OCI-LY1 (cell line): ENCODE results near the gene TTC3.

Experiments
- H2AFZ ChIP-seq: fragments of 200-600 bp; sonication (generic), shearing (Covaris generic); 2 replicates; pipeline ENCODE4 v1.6.0; 2014; ENCODE audit warnings: antibody characterized with exemption, mild to moderate bottlenecking, low read length
- H3F3A ChIP-seq: fragments of 200-600 bp; sonication (generic), shearing (Covaris generic); 2 replicates; pipeline ENCODE4 v1.6.0; 2014; ENCODE audit warnings: mild to moderate bottlenecking, antibody characterized with exemption, low read length, moderate library complexity; ENCODE audit not compliant: insufficient read depth
- H3K27ac ChIP-seq: fragments of 200-600 bp; sonication (generic); 2 replicates; pipeline ENCODE4 v1.5.1; 2014; ENCODE audit warnings: low read length, mixed run types, mild to moderate bottlenecking, low read depth; ENCODE audit not compliant: poor library complexity, severe bottlenecking
- H3K27me3 ChIP-seq: fragments of 200-600 bp; sonication (generic); 2 replicates; pipeline ENCODE4 v1.6.0; 2014; ENCODE audit warnings: antibody characterized with exemption, mild to moderate bottlenecking, low read length, moderate library complexity; ENCODE audit not compliant: insufficient read depth
- H3K36me3 ChIP-seq: fragments of 200-600 bp; sonication (generic); 2 replicates; pipeline ENCODE4 v1.6.1; 2014; ENCODE audit warnings: mild to moderate bottlenecking, antibody characterized with exemption, low read length, moderate library complexity, mixed read lengths; ENCODE audit not compliant: insufficient read depth
- H3K4me1 ChIP-seq: fragments of 200-600 bp; sonication (generic); 2 replicates; pipeline ENCODE4 v1.5.1; 2014; ENCODE audit warnings: mild to moderate bottlenecking, low read length, moderate library complexity; ENCODE audit not compliant: insufficient read depth, severe bottlenecking
- H3K4me2 ChIP-seq: fragments of 200-600 bp; sonication (generic), shearing (Covaris generic); 2 replicates; pipeline ENCODE4 v1.6.1; 2014; ENCODE audit warnings: low read length
- H3K4me3 ChIP-seq: fragments of 200-600 bp; sonication (generic); 2 replicates; pipeline ENCODE4 v1.5.1; 2014; ENCODE audit warnings: low read length, low read depth, mild to moderate bottlenecking, mixed read lengths; ENCODE audit not compliant: poor library complexity, severe bottlenecking
- H3K79me2 ChIP-seq: fragments of 200-600 bp; shearing (Covaris generic); 2 replicates; pipeline ENCODE4 v1.6.1; 2016; ENCODE audit warnings: mixed run types, low read length, mixed read lengths; ENCODE audit not compliant: insufficient read depth
- H3K9ac ChIP-seq: fragments of 200-600 bp; sonication (generic), shearing (Covaris generic); 2 replicates; pipeline ENCODE4 v1.6.1; 2014; ENCODE audit warnings: mild to moderate bottlenecking, low read length, mixed read lengths
- H3K9me2 ChIP-seq: fragments of 200-600 bp; sonication (generic), shearing (Covaris generic); 2 replicates; pipeline ENCODE4 v1.6.1; 2014; ENCODE audit warnings: low read depth, mild to moderate bottlenecking, low read length, mixed read lengths
- H3K9me3 ChIP-seq: fragments of 200-600 bp; shearing (Covaris generic); 2 replicates; pipeline ENCODE4 v1.6.1; 2014; ENCODE audit warnings: low read length, mixed read lengths
- H4K20me1 ChIP-seq: fragments of 200-600 bp; sonication (generic), shearing (Covaris generic); 2 replicates; pipeline ENCODE4 v1.6.0; 2016; ENCODE audit warnings: mild to moderate bottlenecking, low read length; ENCODE audit not compliant: insufficient read depth
- CTCF ChIP-seq: fragments of 200-600 bp; sonication (generic), shearing (Covaris generic); IDR thresholded peaks from 2 replicates; pipeline ENCODE4 v1.5.1; 2017; ENCODE audit warnings: mild to moderate bottlenecking, antibody characterized with exemption, low read length, moderate library complexity, mixed read lengths
- EZH2 ChIP-seq: fragments of 200-600 bp; sonication (generic), shearing (Covaris generic); IDR thresholded peaks from 2 replicates; pipeline ENCODE4 v1.8.0; 2017; ENCODE audit warnings: borderline replicate concordance, mixed run types, mild to moderate bottlenecking, antibody characterized with exemption, low read length, moderate library complexity, mixed read lengths

The TTC3 gene

GRCh38 chr21:37062593-37062935, 10.5 kb upstream of the TTC3 start:
- H2AFZ ChIP-seq = no peak overlapping the region
- H3K9ac ChIP-seq = peak overlapping the region; percentile 32; the same call in 1 of the 2 replicates
- H3K4me1 ChIP-seq = peaks cover 71% of the 10 kb centered on the region
- no peaks in the 10 kb centered on the region for H3K9me2 ChIP-seq
- peak overlapping the region; percentile 24 for H3K4me3 ChIP-seq
- H3F3A ChIP-seq = peaks cover 4% of the 10 kb centered on the region; the same call in 1 of the 2 replicates
- peak overlapping the region; percentile 85 for H3K27ac ChIP-seq
- H4K20me1 ChIP-seq = no peaks in the 10 kb centered on the region
- no peaks in the 10 kb centered on the region for H3K79me2 ChIP-seq
- TF ChIP-seq EZH2 (no peak), CTCF (no peak)
- H3K27me3 ChIP-seq = no peaks in the 10 kb centered on the region
- H3K4me2 ChIP-seq = peak overlapping the region; percentile 60
- no peaks in the 10 kb centered on the region for H3K36me3 ChIP-seq
- no peaks in the 10 kb centered on the region for H3K9me3 ChIP-seq

GRCh38 chr21:37063433-37063832, 9.6 kb upstream of the TTC3 start:
- Histone ChIP-seq H3K27me3 (no peaks in the 10 kb centered on the region), H3K4me1 (peaks cover 65% of the 10 kb centered on the region), H3F3A (peaks cover 4% of the 10 kb centered on the region; the same call in 1 of the 2 replicates), H3K9ac (peak overlapping the region; percentile 37; the same call in 1 of the 2 replicates), H3K4me3 (peak overlapping the region; percentile 30), H3K9me2 (no peaks in the 10 kb centered on the region), H3K9me3 (no peaks in the 10 kb centered on the region), H2AFZ (no peak overlapping the region), H3K4me2 (peak overlapping the region; percentile 62), H4K20me1 (no peaks in the 10 kb centered on the region), H3K36me3 (no peaks in the 10 kb centered on the region), H3K27ac (peak overlapping the region; percentile 85), H3K79me2 (no peaks in the 10 kb centered on the region)
- TF ChIP-seq CTCF = no peak

- no peak overlapping the region for H2AFZ ChIP-seq
- peak overlapping the region; percentile 62; the same call in 1 of the 2 replicates for H3K4me2 ChIP-seq
- H3K4me1 ChIP-seq = peaks cover 63% of the 10 kb centered on the region
- H3K27ac ChIP-seq = peak overlapping the region; percentile 58
- TF ChIP-seq CTCF = no peak
- no peak for TF ChIP-seq EZH2
- H4K20me1 ChIP-seq = no peaks in the 10 kb centered on the region
- H3K4me3 ChIP-seq = no peak overlapping the region
- peaks cover 4% of the 10 kb centered on the region; the same call in 1 of the 2 replicates for H3F3A ChIP-seq
- H3K9ac ChIP-seq = no peak overlapping the region
- no peaks in the 10 kb centered on the region for H3K27me3 ChIP-seq
- no peaks in the 10 kb centered on the region for H3K9me2 ChIP-seq
- H3K36me3 ChIP-seq = no peaks in the 10 kb centered on the region
- no peaks in the 10 kb centered on the region for H3K9me3 ChIP-seq
- no peaks in the 10 kb centered on the region for H3K79me2 ChIP-seq
Measured at GRCh38 chr21:37064841-37065240, 8.2 kb upstream of the TTC3 start.
